Kidney (tissue), 14 donors: ENCODE measurements around the gene NKX2-2. TPM values are rescaled to one million over a fixed set of nuclear protein-coding genes. Genes with fewer than 3 reads are reported as not detected.
A peak's percentile ranks its signal among the peaks of the same experiment; 100 is the strongest.

Experiments
- DNase-seq, 5 donors: peaks; one replicate each; pipeline ENCODE4 v3.0.0-alpha.2; 2013 to 2020
- FAIRE-seq: peaks from 2 replicates; lab custom pipeline; 2012; peaks lifted over from hg19 to GRCh38; lab: Jason Lieb, UNC
- H3K27ac ChIP-seq, 2 donors: one replicate each; pipeline ENCODE4 v1.7.0; 2013; ENCODE audit warnings: low read depth in 2 of 2, low read length in 2 of 2, inconsistent platforms in 1 of 2
- H3K27me3 ChIP-seq: one replicate; pipeline ENCODE4 v1.7.1; 2013; ENCODE audit warnings: low read length, inconsistent platforms; ENCODE audit not compliant: control insufficient read depth, insufficient read depth
- H3K36me3 ChIP-seq, 3 donors: one replicate each; pipeline versions ENCODE4 v1.7.0 to v1.7.1; 2013; ENCODE audit warnings: low read length in 3 of 3, control low read depth in 1 of 3, inconsistent platforms in 1 of 3; ENCODE audit not compliant: insufficient read depth in 3 of 3, control insufficient read depth in 2 of 3
- H3K4me1 ChIP-seq, 3 donors: one replicate each; pipeline versions ENCODE4 v1.7.0 to v1.7.1; 2013; ENCODE audit warnings: low read length in 3 of 3, inconsistent platforms in 1 of 3, low read depth in 1 of 3; ENCODE audit not compliant: control insufficient read depth in 2 of 3, insufficient read depth in 2 of 3
- H3K4me3 ChIP-seq, 3 donors: one replicate each; pipeline versions ENCODE4 v1.7.0 to v1.8.1; 2013; ENCODE audit warnings: low read length in 3 of 3, control low read depth in 1 of 3, inconsistent platforms in 1 of 3
- H3K9ac ChIP-seq, 3 donors: one replicate each; pipeline versions ENCODE4 v1.7.0 to v1.7.1; 2013; ENCODE audit warnings: low read length in 3 of 3, control low read depth in 1 of 3, inconsistent platforms in 1 of 3
- H3K9me3 ChIP-seq, 3 donors: one replicate each; pipeline versions ENCODE4 v1.7.0 to v1.7.1; 2013; ENCODE audit warnings: low read length in 3 of 3, control low read depth in 1 of 3, inconsistent platforms in 1 of 3; ENCODE audit not compliant: control insufficient read depth in 2 of 3, insufficient read depth in 1 of 3
- CTCF ChIP-seq: IDR thresholded peaks from 3 replicates; pipeline ENCODE4 v1.5.1; 2012; ENCODE audit warnings: mild to moderate bottlenecking, moderate library complexity, borderline replicate concordance; ENCODE audit not compliant: insufficient read depth; ENCODE audit errors: extremely low read depth
- intact Hi-C: fragments of 100-400 bp; cut with DNase I; formaldehyde crosslinking; loops from one replicate; pipeline ENCODE4 v1.11.1; 2022
- polyA plus RNA-seq: library from polyadenylated mRNA; stranded (reverse); fragments of 350-450 nt; fragmentation: Illumina TruSeq; extraction: RNeasy Lipid Tissue Mini Kit (QIAGEN cat#74804); gene quantifications from one replicate; pipeline ENCODE4 v1.2.3, GENCODE V29; 2014; ENCODE audit warnings: low read depth, low replicate concordance; ENCODE audit not compliant: insufficient read depth
- total RNA-seq: library from RNA; stranded (reverse); fragmentation: NEBNext Ultra II Directional; extraction: Animal tissue kit (Norgen Biotek cat#: 25700); gene quantifications from one replicate; pipeline ENCODE4 v1.2.1, GENCODE V29; 2021
- donor health status: control.
- donor health status: control.
- donor health status: control.
- donor health status: control.
- donor health status: control.
- donor health status: DM: yes; HTN: yes; CAD: no.
- donor health status: Normal renal cell carcinoma (clear cell type).

NKX2-2 gene
- total and polyA plus RNA-seq, 2 donors from 2014 or later: not detected

GRCh38 chr20:21511850-21512633 lies 1.8 kb downstream of the NKX2-2 start:
- no peak for TF ChIP-seq CTCF
- no peak overlapping the region for H3K4me3 ChIP-seq
- H3K27ac ChIP-seq: no peak overlapping the region
- DNase-seq: peak in 1 of 5 donors; percentile 50
- H3K9ac ChIP-seq: no peak overlapping the region
- no peaks in the 10 kb centered on the region for H3K9me3 ChIP-seq
- peaks cover 63% of the 10 kb centered on the region for H3K27me3 ChIP-seq
- H3K4me1 ChIP-seq: peaks cover 0 to 17% (median 0%) of the 10 kb centered on the region in 3 donors
- H3K36me3 ChIP-seq: no peaks in the 10 kb centered on the region
- intact Hi-C loops: no loop called here
- FAIRE-seq: no peak

- H3K4me3 ChIP-seq: no peak overlapping the region
- no peak for TF ChIP-seq CTCF
- intact Hi-C loops: no loop called here
Measured at GRCh38 chr20:21511485-21511849, 2.4 kb downstream of the NKX2-2 start.

GRCh38 chr20:21510414-21511384 lies 3.2 kb downstream of the NKX2-2 start:
- H3K4me1 ChIP-seq: peaks cover 0 to 18% (median 0%) of the 10 kb centered on the region in 3 donors
- H3K36me3 ChIP-seq: no peaks in the 10 kb centered on the region
- H3K4me3 ChIP-seq: peak overlapping the region in 2 of 3 donors; percentile 43 to 71
- H3K27ac ChIP-seq: no peak overlapping the region
- no peak for FAIRE-seq
- peaks cover 62% of the 10 kb centered on the region for H3K27me3 ChIP-seq
- intact Hi-C loops: no loop called here
- no peak overlapping the region for H3K9ac ChIP-seq
- no peak for DNase-seq
- TF ChIP-seq CTCF: no peak
- H3K9me3 ChIP-seq: no peaks in the 10 kb centered on the region

More at GRCh38 chr20:21511485-21511849, 2.4 kb downstream of the NKX2-2 start:
- DNase-seq (peak in 1 of 5 donors; percentile 31), FAIRE-seq (no peak)
- H3K27ac ChIP-seq: no peak overlapping the region
- H3K9me3 ChIP-seq: no peaks in the 10 kb centered on the region
- H3K9ac ChIP-seq: no peak overlapping the region
- H3K4me1 ChIP-seq: peaks cover 0 to 17% (median 0%) of the 10 kb centered on the region in 3 donors
- H3K27me3 ChIP-seq: peaks cover 63% of the 10 kb centered on the region
- no peaks in the 10 kb centered on the region for H3K36me3 ChIP-seq
